ENCODE measurements around the gene NDUFS3. TPM values are rescaled to one million over a fixed set of nuclear protein-coding genes. Genes with fewer than 3 reads are reported as not detected.

NDUFS3 gene
- total and polyA plus RNA-seq, 10 of the 15 experiments (the other 5 are each of a cell fraction or from before 2014, with no cell fraction given), result 22.3 to 217 (median 125) TPM

- TF ChIP-seq CBX5 (IDR thresholded peaks at IDR 0.05; ENCODE audit: low read depth) (peak; percentile 90; the same call in 1 of the 2 replicates), BACH1 (IDR thresholded peaks at IDR 0.05; ENCODE audit: borderline replicate concordance) (peak; percentile 57; the same call in 1 of the 2 replicates), ASH2L (IDR thresholded peaks at IDR 0.05; ENCODE audit: borderline replicate concordance, low read depth) (no peak), ZZZ3 (IDR thresholded peaks at IDR 0.05; ENCODE audit: control insufficient read depth, insufficient read length, low read depth) (peak; percentile 40), DPF2 (IDR thresholded peaks at IDR 0.05) (peak; percentile 60), CTCF (IDR thresholded peaks at IDR 0.05 in 2 of 3, conservative IDR thresholded peaks at IDR 0.05 in 1 of 3; ENCODE audit: control insufficient read depth in 2 of 3, extremely low read depth in 1 of 3, insufficient read depth in 1 of 3, low read depth in 3 of 3, low read length in 3 of 3) (no peak), HDAC6 (IDR thresholded peaks at IDR 0.05; ENCODE audit: unreplicated experiment) (no peak), POLR2AphosphoS2 (IDR thresholded peaks at IDR 0.05; ENCODE audit: low read depth, low read length) (peak; percentile 93), RUNX3 (IDR thresholded peaks at IDR 0.05; ENCODE audit: low read length) (peak; percentile 60; the same call in 1 of the 2 replicates), IKZF2 (IDR thresholded peaks at IDR 0.05) (peak; percentile 43 to 53; a peak in 2 of 4 replicates), KLF5 (IDR thresholded peaks at IDR 0.05; ENCODE audit: partially characterized antibody) (peak; percentile 88), NFIC (IDR thresholded peaks at IDR 0.05; ENCODE audit: low read depth, low read length) (0 out of 2 replicates have a peak, but pooled peaks have one; percentile 43), EZH2 (IDR thresholded peaks at IDR 0.05; ENCODE audit: borderline replicate concordance, control insufficient read depth, low read depth, low read length) (no peak), NRF1 (conservative IDR thresholded peaks at IDR 0.05; ENCODE audit: low read depth, low read length) (no peak; the same call in 1 of the 2 replicates), MYB (IDR thresholded peaks at IDR 0.05; ENCODE audit: borderline replicate concordance, low read depth, low read length) (no peak), ZNF622 (IDR thresholded peaks at IDR 0.05) (no peak), YY1 (IDR thresholded peaks at IDR 0.05; ENCODE audit: low read depth, low read length) (peak; percentile 99), NKRF (conservative IDR thresholded peaks at IDR 0.05) (peak; percentile 65; the same call in 1 of the 2 replicates), BCL3 (IDR thresholded peaks at IDR 0.05; ENCODE audit: borderline replicate concordance, insufficient read depth, low read depth, low read length, poor library complexity, severe bottlenecking) (peak; percentile 84), ELK1 (IDR thresholded peaks at IDR 0.05; ENCODE audit: low read depth, low read length) (peak; percentile 98), EED (IDR thresholded peaks at IDR 0.05; ENCODE audit: low read depth) (peak; percentile 68; the same call in 1 of the 2 replicates), FOS (IDR thresholded peaks at IDR 0.05; ENCODE audit: borderline replicate concordance, extremely low read depth, insufficient read length) (no peak), CHD4 (IDR thresholded peaks at IDR 0.05) (no peak)
These were observed at the start of gene NDUFS3, which contains the start of gene KBTBD4 (continued) for GRCh38 chr11:47578524-47579494.
